MM.1S (cell line): ENCODE data around the gene PARD3.

ENCODE experiments used
- DNase-seq: peaks from one replicate; pipeline ENCODE4 v3.0.0-alpha.2; 2015
- H2AFZ ChIP-seq: fragments of 300-600 bp; sonication (generic); 2 replicates; pipeline ENCODE4 v1.6.0; 2016; ENCODE audit warnings: antibody characterized with exemption, low read length
- H3F3A ChIP-seq: fragments of 300-600 bp; sonication (generic); 2 replicates; pipeline ENCODE4 v1.6.1; 2016; ENCODE audit warnings: mild to moderate bottlenecking, antibody characterized with exemption, low read length, moderate library complexity, mixed read lengths; ENCODE audit not compliant: insufficient read depth
- H3K27ac ChIP-seq: fragments of 300-600 bp; sonication (generic); 2 replicates; pipeline ENCODE4 v1.5.1; 2016; ENCODE audit warnings: mild to moderate bottlenecking, low read length
- H3K27me3 ChIP-seq: fragments of 300-600 bp; sonication (generic); replicated peaks from 2 replicates; pipeline ENCODE4 v1.6.0; 2016; ENCODE audit warnings: low read length; ENCODE audit not compliant: insufficient read depth
- H3K36me3 ChIP-seq: fragments of 300-600 bp; sonication (generic); replicated peaks from 2 replicates; pipeline ENCODE4 v1.6.1; 2016; ENCODE audit warnings: mild to moderate bottlenecking, low read length, mixed read lengths; ENCODE audit not compliant: insufficient read depth
- H3K4me1 ChIP-seq: fragments of 300-600 bp; sonication (generic); 2 replicates; pipeline ENCODE4 v1.6.1; 2016; ENCODE audit warnings: low read length, mixed read lengths
- H3K4me2 ChIP-seq: fragments of 300-600 bp; sonication (generic); 2 replicates; pipeline ENCODE4 v1.6.0; 2016; ENCODE audit warnings: low read depth, low read length
- H3K4me3 ChIP-seq: fragments of 300-600 bp; sonication (generic); 2 replicates; pipeline ENCODE4 v1.5.1; 2016; ENCODE audit warnings: low read length, mixed read lengths
- H3K79me2 ChIP-seq: fragments of 300-600 bp; sonication (generic); 2 replicates; pipeline ENCODE4 v1.6.1; 2016; ENCODE audit warnings: mixed run types, low read length, mixed read lengths
- H3K9ac ChIP-seq: fragments of 300-600 bp; sonication (generic); 2 replicates; pipeline ENCODE4 v1.6.1; 2016; ENCODE audit warnings: low read length, mixed read lengths
- H3K9me2 ChIP-seq: fragments of 300-600 bp; sonication (generic); replicated peaks from 2 replicates; pipeline ENCODE4 v1.6.1; 2016; ENCODE audit warnings: mild to moderate bottlenecking, low read length, mixed read lengths; ENCODE audit not compliant: insufficient read depth
- H3K9me3 ChIP-seq: fragments of 300-600 bp; sonication (generic); replicated peaks from 2 replicates; pipeline ENCODE4 v1.6.1; 2016; ENCODE audit warnings: mild to moderate bottlenecking, low read length, mixed read lengths; ENCODE audit not compliant: insufficient read depth
- H4K20me1 ChIP-seq: fragments of 300-600 bp; sonication (generic); 2 replicates; pipeline ENCODE4 v1.6.1; 2016; ENCODE audit warnings: mild to moderate bottlenecking, low read length, moderate library complexity, mixed read lengths; ENCODE audit not compliant: insufficient read depth
- CTCF ChIP-seq: fragments of 300-600 bp; sonication (generic); IDR thresholded peaks from 2 replicates; pipeline ENCODE4 v1.5.1; 2016; ENCODE audit warnings: antibody characterized with exemption, low read length, mixed read lengths
- EZH2 ChIP-seq: fragments of 300-600 bp; sonication (generic); optimal IDR thresholded peaks from 2 replicates; pipeline ENCODE3; 2017; ENCODE audit warnings: low read depth, mild to moderate bottlenecking, antibody characterized with exemption, low read length, mixed read lengths
- EZH2phosphoT487 ChIP-seq: fragments of 300-600 bp; sonication (generic); IDR thresholded peaks from 2 replicates; pipeline ENCODE4 v1.6.1; 2018; ENCODE audit warnings: antibody characterized with exemption, low read length

Gene PARD3

GRCh38 chr10:34524369-34525091 lies 290.6 kb downstream of the PARD3 start:
- DNase-seq, result peak; percentile 48
- peaks cover 5% of the 10 kb centered on the region; the same call in 1 of the 2 replicates for H4K20me1 ChIP-seq
- H2AFZ ChIP-seq, result no peak overlapping the region
- H3K9me3 ChIP-seq, result no peaks in the 10 kb centered on the region
- no peak overlapping the region for H3K27ac ChIP-seq
- H3K4me1 ChIP-seq, result peaks cover 12% of the 10 kb centered on the region
- no peaks in the 10 kb centered on the region for H3K36me3 ChIP-seq
- H3K9ac ChIP-seq, result no peak overlapping the region
- no peak overlapping the region for H3K4me3 ChIP-seq
- H3K9me2 ChIP-seq, result no peaks in the 10 kb centered on the region
- H3K4me2 ChIP-seq, result peak overlapping the region; percentile 3
- no peak for TF ChIP-seq EZH2
- TF ChIP-seq EZH2phosphoT487, result no peak
- no peak for TF ChIP-seq CTCF
- no peaks in the 10 kb centered on the region for H3K27me3 ChIP-seq
- no peaks in the 10 kb centered on the region for H3F3A ChIP-seq
- H3K79me2 ChIP-seq, result peaks cover 70% of the 10 kb centered on the region

GRCh38 chr10:34523017-34523767 lies 291.9 kb downstream of the PARD3 start:
- Histone ChIP-seq H3K9me2 (no peaks in the 10 kb centered on the region), H3K79me2 (peaks cover 80% of the 10 kb centered on the region), H3K9ac (no peak overlapping the region), H3F3A (no peaks in the 10 kb centered on the region), H3K4me3 (no peak overlapping the region), H3K4me1 (peaks cover 12% of the 10 kb centered on the region), H3K4me2 (no peak overlapping the region), H3K36me3 (no peaks in the 10 kb centered on the region), H2AFZ (no peak overlapping the region), H3K27ac (no peak overlapping the region), H4K20me1 (peaks cover 5% of the 10 kb centered on the region; the same call in 1 of the 2 replicates), H3K9me3 (no peaks in the 10 kb centered on the region), H3K27me3 (no peaks in the 10 kb centered on the region)
- no peak for DNase-seq
- no peak for TF ChIP-seq EZH2phosphoT487
- no peak for TF ChIP-seq EZH2
- no peak for TF ChIP-seq CTCF

GRCh38 chr10:34522546-34522945 lies 292.6 kb downstream of the PARD3 start:
- DNase-seq, result no peak
- no peak overlapping the region for H3K27ac ChIP-seq
- H3K9me2 ChIP-seq, result no peaks in the 10 kb centered on the region
- TF ChIP-seq CTCF (no peak), EZH2 (no peak), EZH2phosphoT487 (no peak)
- no peak overlapping the region for H3K4me3 ChIP-seq
- H3K4me1 ChIP-seq, result peaks cover 12% of the 10 kb centered on the region
- no peaks in the 10 kb centered on the region for H3K27me3 ChIP-seq
- H4K20me1 ChIP-seq, result peaks cover 5% of the 10 kb centered on the region; the same call in 1 of the 2 replicates
- H3K9me3 ChIP-seq, result no peaks in the 10 kb centered on the region
- H3K9ac ChIP-seq, result no peak overlapping the region
- H3K36me3 ChIP-seq, result no peaks in the 10 kb centered on the region
- no peaks in the 10 kb centered on the region for H3F3A ChIP-seq
- peaks cover 82% of the 10 kb centered on the region for H3K79me2 ChIP-seq
- no peak overlapping the region for H3K4me2 ChIP-seq
- no peak overlapping the region for H2AFZ ChIP-seq
